Ovary (tissue), 3 donors: ENCODE results near the gene USP49.

Experiments used
- EP300 ChIP-seq: sonication (generic); formaldehyde crosslinking; IDR thresholded peaks from one replicate; pipeline ENCODE4 v1.6.1; 2017; ENCODE audit warnings: antibody characterized with exemption
- POLR2A ChIP-seq: fragments of 450-650 bp; IDR thresholded peaks from one replicate; pipeline ENCODE4 v1.6.1; 2017; ENCODE audit warnings: antibody characterized with exemption, mild to moderate bottlenecking, moderate library complexity
- TF ChIP-seq, protein P1 (sequence below), 3 donors: fragments of 450-650 bp in 2 of 3; fragments of 200-600 bp in 1 of 3; IDR thresholded peaks; one replicate each; pipeline versions ENCODE4 v1.5.1 to v1.8.0; 2016 to 2022; ENCODE audit warnings: antibody characterized with exemption in 3 of 3, mild to moderate bottlenecking in 1 of 3
- donor health status: DM: no; HTN: no; CAD: no.

DNA sequence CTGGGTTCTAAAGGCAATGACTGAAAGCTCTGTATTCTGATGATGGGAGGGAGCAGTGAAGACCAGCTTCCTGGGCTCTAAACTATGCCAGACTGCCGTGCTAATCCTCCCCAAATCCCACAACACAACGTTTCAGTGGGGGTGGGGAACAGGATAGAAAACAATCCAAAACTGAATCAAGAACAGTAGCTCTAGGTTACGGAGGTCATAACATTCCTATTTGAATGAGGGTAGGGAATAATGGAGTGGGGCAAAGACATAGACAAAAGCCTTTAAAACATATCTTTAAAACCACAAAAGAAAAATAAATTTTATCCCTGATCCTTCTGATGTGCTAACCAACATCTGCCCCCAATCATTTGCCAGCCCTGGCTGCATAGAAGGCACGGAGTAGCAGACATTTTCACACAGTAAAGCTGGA, 7.8 kb downstream of the USP49 start:
- TF ChIP-seq, protein P1, sequence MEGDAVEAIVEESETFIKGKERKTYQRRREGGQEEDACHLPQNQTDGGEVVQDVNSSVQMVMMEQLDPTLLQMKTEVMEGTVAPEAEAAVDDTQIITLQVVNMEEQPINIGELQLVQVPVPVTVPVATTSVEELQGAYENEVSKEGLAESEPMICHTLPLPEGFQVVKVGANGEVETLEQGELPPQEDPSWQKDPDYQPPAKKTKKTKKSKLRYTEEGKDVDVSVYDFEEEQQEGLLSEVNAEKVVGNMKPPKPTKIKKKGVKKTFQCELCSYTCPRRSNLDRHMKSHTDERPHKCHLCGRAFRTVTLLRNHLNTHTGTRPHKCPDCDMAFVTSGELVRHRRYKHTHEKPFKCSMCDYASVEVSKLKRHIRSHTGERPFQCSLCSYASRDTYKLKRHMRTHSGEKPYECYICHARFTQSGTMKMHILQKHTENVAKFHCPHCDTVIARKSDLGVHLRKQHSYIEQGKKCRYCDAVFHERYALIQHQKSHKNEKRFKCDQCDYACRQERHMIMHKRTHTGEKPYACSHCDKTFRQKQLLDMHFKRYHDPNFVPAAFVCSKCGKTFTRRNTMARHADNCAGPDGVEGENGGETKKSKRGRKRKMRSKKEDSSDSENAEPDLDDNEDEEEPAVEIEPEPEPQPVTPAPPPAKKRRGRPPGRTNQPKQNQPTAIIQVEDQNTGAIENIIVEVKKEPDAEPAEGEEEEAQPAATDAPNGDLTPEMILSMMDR (IDR thresholded peaks at IDR 0.05) = no peak
- TF ChIP-seq POLR2A (no peak), EP300 (no peak)
